ENCODE measurements around the gene DYNLT5.

DNA sequence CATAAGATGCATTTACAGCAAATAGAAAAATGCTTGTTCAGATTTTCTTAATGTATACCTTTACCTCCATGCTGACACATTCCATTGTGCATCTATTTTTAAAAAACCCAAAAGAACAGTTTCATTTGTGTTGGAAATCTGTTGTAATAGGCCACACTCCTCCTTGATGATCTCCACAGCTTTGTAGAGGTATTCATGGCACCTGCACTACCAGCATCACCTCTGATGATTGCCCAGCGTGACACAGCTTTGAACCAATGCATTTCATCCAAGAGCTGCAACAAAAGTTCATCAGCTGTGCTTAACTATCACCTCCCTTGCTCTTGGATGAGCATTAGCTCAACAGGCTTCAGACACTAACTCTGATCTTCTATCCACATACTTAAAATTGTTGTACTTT lies 8.2 kb downstream of the DYNLT5 start:
- no peak for TF ChIP-seq EZH2 (IDR thresholded peaks at IDR 0.05; ENCODE audit: borderline replicate concordance, insufficient read depth, low read depth, low read length, poor library complexity, severe bottlenecking)
- TF ChIP-seq, protein P1, sequence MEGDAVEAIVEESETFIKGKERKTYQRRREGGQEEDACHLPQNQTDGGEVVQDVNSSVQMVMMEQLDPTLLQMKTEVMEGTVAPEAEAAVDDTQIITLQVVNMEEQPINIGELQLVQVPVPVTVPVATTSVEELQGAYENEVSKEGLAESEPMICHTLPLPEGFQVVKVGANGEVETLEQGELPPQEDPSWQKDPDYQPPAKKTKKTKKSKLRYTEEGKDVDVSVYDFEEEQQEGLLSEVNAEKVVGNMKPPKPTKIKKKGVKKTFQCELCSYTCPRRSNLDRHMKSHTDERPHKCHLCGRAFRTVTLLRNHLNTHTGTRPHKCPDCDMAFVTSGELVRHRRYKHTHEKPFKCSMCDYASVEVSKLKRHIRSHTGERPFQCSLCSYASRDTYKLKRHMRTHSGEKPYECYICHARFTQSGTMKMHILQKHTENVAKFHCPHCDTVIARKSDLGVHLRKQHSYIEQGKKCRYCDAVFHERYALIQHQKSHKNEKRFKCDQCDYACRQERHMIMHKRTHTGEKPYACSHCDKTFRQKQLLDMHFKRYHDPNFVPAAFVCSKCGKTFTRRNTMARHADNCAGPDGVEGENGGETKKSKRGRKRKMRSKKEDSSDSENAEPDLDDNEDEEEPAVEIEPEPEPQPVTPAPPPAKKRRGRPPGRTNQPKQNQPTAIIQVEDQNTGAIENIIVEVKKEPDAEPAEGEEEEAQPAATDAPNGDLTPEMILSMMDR (IDR thresholded peaks at IDR 0.05) = no peak

All from B cell (primary cell).